A673 (cell line): ENCODE measurements around the gene CMIP. TPM values are rescaled to one million over a fixed set of nuclear protein-coding genes. Genes with fewer than 3 reads are reported as not detected.
A peak's percentile ranks its signal among the peaks of the same experiment; 100 is the strongest.

ENCODE experiments used
- BruUV-seq: library from RNA; stranded (reverse); fragments of 400-500 nt; replicated peaks from 2 replicates; lab custom pipeline; 2021; lab: Mats Ljungman, UMichigan
- CTCF ChIA-PET: fragments of 300-600 bp; sonication (Branson Sonifier 250); formaldehyde crosslinking; loops from one replicate; lab custom pipeline; 2022; ENCODE audit warnings: antibody characterized with exemption; lab: Charles Lee
- POLR2A ChIA-PET: fragments of 300-600 bp; sonication (Branson Sonifier 250); formaldehyde crosslinking; loops from one replicate; lab custom pipeline; 2022; ENCODE audit warnings: antibody characterized with exemption; ENCODE audit not compliant: low non-redundant PET; lab: Charles Lee
- DNase-seq: peaks from one replicate; pipeline ENCODE4 v3.0.0-alpha.2; 2015; ENCODE audit warnings: low spot score
- H3K27ac ChIP-seq: fragments of 200-600 bp; sonication (generic); 2 replicates; pipeline ENCODE4 v1.5.1; 2016; ENCODE audit warnings: mixed run types, low read depth, mild to moderate bottlenecking, mixed read lengths, antibody characterized with exemption, low read length; ENCODE audit not compliant: poor library complexity, severe bottlenecking
- H3K27me3 ChIP-seq: fragments of 200-600 bp; sonication (generic); replicated peaks from 2 replicates; pipeline ENCODE4 v1.6.1; 2017; ENCODE audit warnings: mixed run types, low read depth, mild to moderate bottlenecking, mixed read lengths, antibody characterized with exemption, low read length; ENCODE audit not compliant: insufficient read depth, poor library complexity
- H3K36me3 ChIP-seq: fragments of 200-600 bp; sonication (generic); 2 replicates; pipeline ENCODE4 v1.6.1; 2016; ENCODE audit warnings: mixed run types, mild to moderate bottlenecking, mixed read lengths, antibody characterized with exemption, low read length; ENCODE audit not compliant: insufficient read depth, poor library complexity, severe bottlenecking
- H3K4me1 ChIP-seq: fragments of 200-600 bp; sonication (generic); 2 replicates; pipeline ENCODE4 v1.6.1; 2017; ENCODE audit warnings: mixed run types, mild to moderate bottlenecking, mixed read lengths, antibody characterized with exemption, low read length; ENCODE audit not compliant: insufficient read depth, poor library complexity, severe bottlenecking
- H3K4me3 ChIP-seq: fragments of 200-600 bp; sonication (generic); 2 replicates; pipeline ENCODE4 v1.5.1; 2016; ENCODE audit warnings: low read depth, mixed run types, mild to moderate bottlenecking, mixed read lengths, low read length; ENCODE audit not compliant: poor library complexity, severe bottlenecking
- H3K9me3 ChIP-seq: fragments of 200-600 bp; sonication (generic); 2 replicates; pipeline ENCODE4 v1.6.1; 2016; ENCODE audit warnings: mixed run types, low read depth, mild to moderate bottlenecking, mixed read lengths, antibody characterized with exemption, low read length; ENCODE audit not compliant: poor library complexity, severe bottlenecking
- EZH2 ChIP-seq: fragments of 200-600 bp; sonication (generic); IDR thresholded peaks from 2 replicates; pipeline ENCODE4 v1.6.1; 2017; ENCODE audit warnings: borderline replicate concordance, low read depth, mild to moderate bottlenecking, mixed read lengths, antibody characterized with exemption, low read length; ENCODE audit not compliant: poor library complexity, severe bottlenecking
- intact Hi-C: fragments of 100-400 bp; cut with micrococcal nuclease; formaldehyde crosslinking; loops from one replicate; pipeline ENCODE4 v1.10.0; 2022; ENCODE audit not compliant: unreplicated experiment
- microRNA-seq: library from miRNA; unstranded; fragments of <30 nt; microRNA quantifications from one replicate; pipeline ENCODE4 v1.2.0, GENCODE V29; 2021
- total RNA-seq: library from RNA; stranded (reverse); gene quantifications from 2 replicates; pipeline ENCODE4 v1.2.3, GENCODE V29; 2021
- TF ChIP-seq, protein P1 (sequence below): fragments of 300-800, 200-600 bp; sonication (generic); conservative IDR thresholded peaks from 2 replicates; pipeline ENCODE4 v1.5.1; 2017; ENCODE audit warnings: low read depth, mild to moderate bottlenecking, antibody characterized with exemption, low read length, moderate library complexity, mixed read lengths

CMIP gene
- total RNA-seq, 1 experiment from 2014 or later = 25.5 TPM

DNA sequence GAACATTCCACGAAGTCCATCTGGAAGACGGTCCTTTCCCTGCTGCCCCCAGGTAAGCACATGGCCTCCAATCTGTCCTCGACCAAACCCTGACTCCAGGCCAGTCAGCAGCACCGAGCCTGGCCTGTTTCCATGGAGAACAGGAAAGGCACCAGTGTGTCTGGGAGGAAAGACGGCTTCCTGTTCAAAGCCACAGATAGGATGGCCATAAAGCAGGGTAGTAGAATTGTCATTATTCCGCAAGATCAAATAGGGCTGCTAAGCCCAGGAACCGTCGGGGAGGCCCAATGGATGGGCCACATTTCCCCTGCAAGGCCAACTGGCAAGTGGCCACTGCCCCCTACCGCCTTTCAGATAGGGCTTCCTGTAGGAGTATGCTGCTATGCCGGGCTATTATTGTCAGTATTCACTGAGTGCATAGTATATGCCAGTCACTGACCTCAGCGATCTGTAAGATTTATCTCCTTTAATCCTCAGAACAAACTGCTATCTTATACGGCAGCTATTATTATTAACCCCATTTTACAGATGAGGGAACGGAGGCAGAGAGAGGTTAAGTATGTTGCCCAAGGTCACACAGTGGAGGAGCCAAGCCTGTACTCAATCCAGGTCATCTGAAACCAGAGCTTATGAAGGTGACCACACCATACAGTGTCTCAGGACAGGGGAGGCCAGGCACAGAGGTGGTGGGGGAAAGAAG lies 311.5 kb downstream of the CMIP start:
- POLR2A ChIA-PET = no interaction called here
- H3K9me3 ChIP-seq = no peaks in the 10 kb centered on the region
- TF ChIP-seq, protein P1, sequence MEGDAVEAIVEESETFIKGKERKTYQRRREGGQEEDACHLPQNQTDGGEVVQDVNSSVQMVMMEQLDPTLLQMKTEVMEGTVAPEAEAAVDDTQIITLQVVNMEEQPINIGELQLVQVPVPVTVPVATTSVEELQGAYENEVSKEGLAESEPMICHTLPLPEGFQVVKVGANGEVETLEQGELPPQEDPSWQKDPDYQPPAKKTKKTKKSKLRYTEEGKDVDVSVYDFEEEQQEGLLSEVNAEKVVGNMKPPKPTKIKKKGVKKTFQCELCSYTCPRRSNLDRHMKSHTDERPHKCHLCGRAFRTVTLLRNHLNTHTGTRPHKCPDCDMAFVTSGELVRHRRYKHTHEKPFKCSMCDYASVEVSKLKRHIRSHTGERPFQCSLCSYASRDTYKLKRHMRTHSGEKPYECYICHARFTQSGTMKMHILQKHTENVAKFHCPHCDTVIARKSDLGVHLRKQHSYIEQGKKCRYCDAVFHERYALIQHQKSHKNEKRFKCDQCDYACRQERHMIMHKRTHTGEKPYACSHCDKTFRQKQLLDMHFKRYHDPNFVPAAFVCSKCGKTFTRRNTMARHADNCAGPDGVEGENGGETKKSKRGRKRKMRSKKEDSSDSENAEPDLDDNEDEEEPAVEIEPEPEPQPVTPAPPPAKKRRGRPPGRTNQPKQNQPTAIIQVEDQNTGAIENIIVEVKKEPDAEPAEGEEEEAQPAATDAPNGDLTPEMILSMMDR = no peak
- no peak for TF ChIP-seq EZH2
- H3K4me1 ChIP-seq = no peaks in the 10 kb centered on the region
- H3K36me3 ChIP-seq = no peaks in the 10 kb centered on the region
- no peak overlapping the region for H3K4me3 ChIP-seq
- H3K27ac ChIP-seq = no peak overlapping the region
- no TSS peak for BruUV-seq
- DNase-seq = peak; percentile 16
- intact Hi-C loops = no loop called here
- CTCF ChIA-PET = no interaction called here
- no peaks in the 10 kb centered on the region for H3K27me3 ChIP-seq

DNA sequence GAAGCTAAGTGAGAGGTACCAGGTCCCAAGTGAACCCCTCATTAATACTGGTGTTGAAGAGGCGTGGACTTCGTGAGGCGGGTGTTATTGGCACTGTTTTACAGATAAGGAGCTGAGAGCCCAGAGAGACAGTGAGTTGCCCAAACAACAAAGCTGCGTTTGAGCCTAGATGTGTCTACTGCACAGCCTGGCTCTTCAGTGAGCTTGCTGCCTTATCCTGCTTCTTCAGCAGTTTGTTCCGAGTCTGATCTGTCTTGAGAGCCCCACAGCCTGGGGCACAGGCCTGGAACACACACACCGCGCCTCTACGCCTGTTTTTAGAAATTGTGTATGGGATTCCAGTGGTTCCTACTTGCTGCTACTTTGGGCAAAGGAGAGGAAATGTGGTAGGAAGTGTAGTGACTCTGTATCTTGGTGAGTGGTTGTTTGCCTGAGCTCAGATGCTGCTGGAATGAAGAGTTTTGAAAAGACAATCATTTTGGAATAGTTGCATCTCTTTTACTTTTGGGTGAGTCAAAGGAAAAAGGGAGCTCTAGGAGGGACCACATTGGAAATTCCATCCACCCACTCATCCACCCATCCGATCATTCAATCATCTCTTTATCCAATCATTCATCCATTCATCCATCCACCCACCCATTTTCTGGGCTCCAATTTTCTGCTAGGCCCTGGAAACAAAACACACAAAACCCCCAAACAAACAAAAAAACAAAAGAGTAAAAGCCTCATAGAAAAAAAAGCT lies 312.2 kb downstream of the CMIP start:
- H3K27me3 ChIP-seq = no peaks in the 10 kb centered on the region
- H3K27ac ChIP-seq = no peak overlapping the region
- TF ChIP-seq, protein P1 = no peak
- no peak for TF ChIP-seq EZH2
- ChIA-PET CTCF (no interaction called here), POLR2A (no interaction called here)
- H3K4me1 ChIP-seq = no peaks in the 10 kb centered on the region
- no peak overlapping the region for H3K4me3 ChIP-seq
- no peak for DNase-seq
- intact Hi-C loops = no loop called here
- BruUV-seq = no TSS peak
- H3K9me3 ChIP-seq = no peaks in the 10 kb centered on the region
- no peaks in the 10 kb centered on the region for H3K36me3 ChIP-seq

DNA sequence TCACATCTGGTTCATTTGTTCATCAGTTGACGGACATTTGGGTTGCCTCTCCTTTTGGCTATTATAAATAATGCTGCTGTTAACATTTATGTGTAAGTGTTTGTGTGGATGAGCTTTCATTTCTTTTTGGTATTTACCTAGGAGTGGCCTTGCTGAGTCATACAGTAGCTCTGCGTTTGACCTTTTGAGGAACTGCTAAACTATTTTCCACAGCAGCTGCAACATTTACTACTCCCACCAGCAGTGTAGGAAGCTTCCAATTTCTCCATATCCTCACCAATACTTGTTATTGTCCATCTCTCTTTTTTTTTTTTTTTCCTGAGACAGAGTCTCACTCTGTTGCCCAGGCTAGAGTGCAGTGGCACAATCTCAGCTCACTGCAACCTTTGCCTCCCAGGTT lies 313.8 kb downstream of the CMIP start:
- H3K9me3 ChIP-seq = no peaks in the 10 kb centered on the region
- H3K4me3 ChIP-seq = no peak overlapping the region
- intact Hi-C loops = no loop called here
- CTCF ChIA-PET = no interaction called here
- TF ChIP-seq EZH2 = no peak
- TF ChIP-seq, protein P1 = no peak
- POLR2A ChIA-PET = no interaction called here
- DNase-seq = no peak
- no peaks in the 10 kb centered on the region for H3K36me3 ChIP-seq
- H3K27ac ChIP-seq = no peak overlapping the region
- no peaks in the 10 kb centered on the region for H3K4me1 ChIP-seq
- no TSS peak for BruUV-seq
- no peaks in the 10 kb centered on the region for H3K27me3 ChIP-seq

Small RNA genes within 50 kb of the gene (microRNA-seq; reads per million reads assigned to microRNA genes)
- gene MIR6504 (not detected), gene MIR7854 (13.5 reads per million, percentile 35 among the genes with 10 or more reads in this experiment)

Other genes starting within 250 kb of the CMIP start
- 0.15 and 0.19 TPM in 2 replicates for gene BCO1, start 206.1 kb upstream of the CMIP start, total RNA-seq
- 15.2 and 18.0 TPM in 2 replicates for gene GAN, start 129.8 kb upstream of the CMIP start, total RNA-seq